Measurements from ENCODE around the gene LENEP.

GRCh38 chr1:154978360-154978759, 15.0 kb upstream of the LENEP start:
- TF ChIP-seq CTCF (IDR thresholded peaks at IDR 0.05) (no peak), POLR2A (IDR thresholded peaks at IDR 0.05) (no peak)
